Stimulated activated CD8-positive, alpha-beta memory T cell treated with anti-CD3 and anti-CD28 coated beads, Interleukin-15, amount 100 ng/mL, for 1 hour (primary cell): ENCODE results near the gene FLCN.
"Not testable (repeated sequence)": the region's sequence is repeated elsewhere in the genome, so short reads cannot be mapped to it uniquely, and the experiment has no call there.

Experiments used
- DNase-seq: peaks from one replicate; pipeline ENCODE4 v3.0.0-alpha.2; 2020; ENCODE audit warnings: low read depth

The FLCN gene, protein sequence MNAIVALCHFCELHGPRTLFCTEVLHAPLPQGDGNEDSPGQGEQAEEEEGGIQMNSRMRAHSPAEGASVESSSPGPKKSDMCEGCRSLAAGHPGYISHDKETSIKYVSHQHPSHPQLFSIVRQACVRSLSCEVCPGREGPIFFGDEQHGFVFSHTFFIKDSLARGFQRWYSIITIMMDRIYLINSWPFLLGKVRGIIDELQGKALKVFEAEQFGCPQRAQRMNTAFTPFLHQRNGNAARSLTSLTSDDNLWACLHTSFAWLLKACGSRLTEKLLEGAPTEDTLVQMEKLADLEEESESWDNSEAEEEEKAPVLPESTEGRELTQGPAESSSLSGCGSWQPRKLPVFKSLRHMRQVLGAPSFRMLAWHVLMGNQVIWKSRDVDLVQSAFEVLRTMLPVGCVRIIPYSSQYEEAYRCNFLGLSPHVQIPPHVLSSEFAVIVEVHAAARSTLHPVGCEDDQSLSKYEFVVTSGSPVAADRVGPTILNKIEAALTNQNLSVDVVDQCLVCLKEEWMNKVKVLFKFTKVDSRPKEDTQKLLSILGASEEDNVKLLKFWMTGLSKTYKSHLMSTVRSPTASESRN

DNA sequence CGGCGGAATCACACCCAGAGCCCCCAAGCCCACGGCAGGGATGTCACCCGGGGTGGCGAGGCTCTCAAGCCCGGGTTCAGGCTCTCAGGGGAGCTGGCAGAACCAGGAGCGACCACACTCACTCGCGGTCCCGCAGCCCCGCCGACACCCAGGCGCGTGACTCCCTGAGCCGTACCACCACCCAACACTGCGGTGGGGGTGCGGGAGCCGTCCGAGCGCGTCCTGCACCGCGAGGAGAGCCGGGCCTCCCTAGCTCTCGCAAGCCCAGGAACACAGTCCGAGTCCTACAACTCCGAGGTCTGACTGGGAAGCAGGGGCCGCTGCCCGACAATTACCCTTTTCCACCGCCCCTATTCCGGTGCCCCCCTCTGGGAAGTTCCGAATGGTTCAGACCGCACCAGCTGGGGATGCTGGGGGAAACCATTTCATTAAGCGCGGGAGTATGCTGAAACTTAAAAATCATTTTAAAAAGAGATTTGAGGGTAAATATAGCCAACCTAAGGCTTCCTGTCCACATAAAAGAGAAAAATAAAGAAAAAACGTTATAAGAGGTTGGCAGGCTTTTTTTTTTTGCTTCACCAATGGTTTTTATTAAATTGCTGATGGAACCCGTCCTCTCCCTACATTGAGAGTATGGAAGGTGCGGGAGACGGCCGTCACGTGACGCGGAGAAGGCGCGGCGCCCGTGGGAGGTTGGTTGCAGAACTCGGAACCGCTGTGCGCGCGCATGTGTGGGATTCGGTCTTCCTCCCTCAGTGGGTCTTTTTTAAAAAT lies at the start of gene FLCN:
TSS of gene FLCN (minus strand) at position 143 of the 774 bp plus-strand sequence. CDS start 9,031 bp downstream, outside the sequence.
- DNase-seq: peak; percentile 78

DNA sequence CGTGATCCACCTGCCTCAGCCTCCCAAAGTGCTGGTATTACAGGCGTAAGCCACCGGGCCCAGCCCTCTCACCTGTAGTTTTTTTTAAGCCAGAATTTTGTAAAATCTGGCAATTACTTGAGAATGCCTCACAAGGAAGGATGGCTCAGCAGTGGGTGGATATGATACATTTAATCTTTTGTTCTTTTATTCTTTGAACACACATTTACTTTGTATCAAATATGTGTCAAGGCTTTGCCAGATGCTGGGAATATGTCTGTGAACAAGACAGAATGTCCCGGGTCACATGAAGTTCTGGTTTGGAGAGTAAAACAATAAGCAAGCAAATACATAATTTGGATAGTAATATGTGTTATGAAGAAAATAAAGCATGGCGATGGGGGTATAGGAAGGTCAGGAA lies 49.0 kb upstream of the FLCN start:
- DNase-seq: no peak

DNA sequence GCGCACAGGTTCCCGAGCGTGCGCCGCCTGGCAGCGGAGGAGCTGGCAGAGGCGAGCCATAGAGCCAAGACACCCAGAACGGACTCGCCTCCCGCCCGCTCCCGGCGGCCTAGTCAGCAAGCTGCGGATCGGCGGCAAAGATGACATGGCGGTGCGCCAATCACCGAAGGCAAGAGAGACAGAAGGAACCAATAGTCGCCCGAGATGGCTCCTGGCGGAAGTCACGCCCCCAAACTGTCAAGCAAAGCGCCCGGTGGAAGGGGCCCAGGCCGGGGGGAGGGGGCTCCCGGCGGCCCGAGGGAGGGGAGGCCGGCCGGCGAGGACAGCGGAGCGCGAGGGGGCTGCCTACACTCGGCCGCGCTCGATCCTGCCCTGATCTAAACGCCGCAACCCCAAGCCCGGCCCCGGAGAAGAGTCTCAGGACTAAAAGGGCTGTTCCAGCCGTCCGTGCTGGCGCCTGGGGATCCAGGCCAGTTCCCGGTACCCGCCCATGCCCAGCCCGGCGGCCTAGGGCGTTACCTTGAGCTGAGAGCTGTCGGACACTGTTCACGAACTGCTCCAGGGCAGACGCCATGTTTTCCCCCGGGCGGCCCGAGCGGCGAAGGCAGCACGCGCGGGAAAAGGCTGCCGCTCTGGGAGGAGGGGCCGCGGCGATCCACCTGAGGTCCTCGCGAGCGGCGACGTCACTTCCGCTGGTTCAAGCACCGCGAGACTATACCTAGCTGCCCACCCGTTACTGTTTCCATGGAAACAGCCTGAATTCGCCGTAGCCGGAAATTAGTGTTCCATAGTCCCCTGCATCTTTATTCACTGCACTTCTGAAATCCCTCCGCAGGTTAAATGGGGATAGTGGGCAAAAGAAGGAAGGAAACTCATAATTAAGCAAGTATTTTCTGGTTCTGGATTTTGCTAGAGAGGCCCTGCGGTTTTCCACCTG lies 43.9 kb upstream of the FLCN start, which contains the start of gene COPS3:
TSS of gene COPS3 (minus strand) at position 634 of the 937 bp plus-strand sequence. CDS start at position 574, 60 bp downstream.
- peak; percentile 94 for DNase-seq

DNA sequence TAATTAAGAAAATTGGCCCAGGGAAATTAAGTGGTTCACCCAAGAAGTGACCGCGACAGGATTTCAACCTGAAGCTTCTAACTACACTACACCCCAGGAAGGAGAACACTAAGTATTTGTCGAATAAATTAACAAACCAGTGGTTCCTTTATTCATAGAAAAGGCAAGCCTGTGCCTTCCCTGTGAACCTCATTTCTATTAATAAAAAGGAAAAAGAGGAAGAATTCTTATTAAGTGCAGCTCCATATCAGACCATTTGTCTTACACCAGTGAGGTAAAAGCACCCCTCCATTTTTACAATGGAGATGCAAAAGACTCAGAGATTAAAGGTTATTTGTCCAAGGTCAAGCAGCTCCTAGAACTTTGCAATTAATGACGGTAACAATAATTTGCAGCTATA lies 42.3 kb upstream of the FLCN start:
- no peak for DNase-seq

GRCh38 chr17:17277431-17277830 lies 40.5 kb upstream of the FLCN start:
- DNase-seq: not testable (repeated sequence)

- DNase-seq: no peak
Observed at GRCh38 chr17:17275971-17276370, 39.0 kb upstream of the FLCN start.

- DNase-seq: no peak
Observed at GRCh38 chr17:17269926-17270773, 33.2 kb upstream of the FLCN start.

DNA sequence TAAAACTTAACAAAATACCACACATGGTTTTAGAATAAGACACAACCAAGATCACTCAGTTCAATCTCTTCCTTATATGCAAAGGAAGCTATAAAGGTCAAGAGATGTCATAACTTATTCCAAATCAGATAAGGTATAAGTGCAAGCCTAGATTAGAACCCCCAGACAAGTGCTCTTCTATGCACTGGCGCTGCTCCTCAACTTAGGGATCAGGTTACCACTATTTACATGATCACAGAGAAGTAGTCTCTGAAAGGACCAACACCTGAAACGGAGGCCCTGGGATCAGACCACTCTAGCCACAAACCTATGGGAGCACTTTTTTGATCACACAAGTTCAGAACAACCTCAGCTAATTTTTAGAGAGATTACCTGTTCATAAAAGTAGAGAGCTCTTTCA lies 27.5 kb upstream of the FLCN start:
- DNase-seq: no peak

DNA sequence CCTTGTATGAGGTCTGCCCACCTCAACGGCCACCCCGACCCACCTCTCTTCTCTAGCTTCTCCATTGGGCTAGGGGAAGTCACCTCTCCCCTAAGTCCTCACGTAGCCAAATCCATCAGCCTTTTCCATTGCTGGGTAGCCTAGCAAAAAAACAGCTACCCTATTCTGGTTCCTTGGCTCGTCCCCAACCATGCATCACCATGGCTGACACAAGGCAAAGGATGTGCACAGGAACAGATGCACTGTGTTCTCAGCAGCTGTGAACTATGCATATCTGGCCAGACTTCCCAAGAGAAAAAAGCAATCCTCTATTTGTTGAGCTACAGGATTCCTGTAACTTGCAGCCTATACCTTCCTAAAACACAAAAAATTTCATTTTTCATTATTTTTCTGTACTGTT lies 22.0 kb upstream of the FLCN start:
- DNase-seq: no peak

- no peak for DNase-seq
Observed at GRCh38 chr17:17258011-17258410, 21.0 kb upstream of the FLCN start.

DNA sequence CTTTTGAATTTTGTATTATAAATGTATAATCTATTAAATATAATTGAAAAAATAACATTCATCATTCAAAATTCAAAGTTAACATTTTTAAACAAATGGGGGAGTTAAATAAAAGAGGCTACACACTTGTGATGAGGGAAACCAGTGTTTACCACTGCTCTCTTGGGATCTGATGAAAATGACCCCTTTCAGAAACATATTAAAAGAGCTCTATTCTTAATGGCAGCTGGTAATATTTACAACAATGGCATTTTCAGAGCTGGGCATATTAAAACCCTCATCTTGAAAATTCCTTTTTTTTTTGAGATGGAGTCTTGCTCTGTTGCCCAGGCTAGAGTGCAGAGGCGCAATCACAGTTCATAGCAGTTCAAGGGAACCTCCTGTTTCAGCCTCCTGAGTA lies 19.3 kb upstream of the FLCN start:
- DNase-seq: no peak

DNA sequence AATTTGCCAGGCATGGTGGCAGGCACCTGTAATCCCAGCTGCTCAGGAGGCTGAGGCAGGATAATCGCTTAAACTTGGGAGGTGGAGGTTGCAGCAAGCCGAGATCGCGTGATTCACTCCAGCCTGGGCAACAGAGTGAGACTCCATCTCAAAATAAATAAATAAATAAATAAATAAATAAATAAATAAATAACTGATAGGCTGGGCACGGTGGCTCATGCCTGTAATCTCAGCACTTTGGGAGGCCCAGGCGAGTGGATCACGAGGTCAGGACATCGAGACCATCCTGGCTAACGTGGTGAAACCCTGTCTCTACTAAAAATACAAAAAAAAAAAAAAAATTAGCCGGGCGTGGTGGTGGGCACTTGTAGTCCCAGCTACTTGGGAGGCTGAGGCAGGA lies 18.7 kb upstream of the FLCN start:
- not testable (repeated sequence) for DNase-seq

DNA sequence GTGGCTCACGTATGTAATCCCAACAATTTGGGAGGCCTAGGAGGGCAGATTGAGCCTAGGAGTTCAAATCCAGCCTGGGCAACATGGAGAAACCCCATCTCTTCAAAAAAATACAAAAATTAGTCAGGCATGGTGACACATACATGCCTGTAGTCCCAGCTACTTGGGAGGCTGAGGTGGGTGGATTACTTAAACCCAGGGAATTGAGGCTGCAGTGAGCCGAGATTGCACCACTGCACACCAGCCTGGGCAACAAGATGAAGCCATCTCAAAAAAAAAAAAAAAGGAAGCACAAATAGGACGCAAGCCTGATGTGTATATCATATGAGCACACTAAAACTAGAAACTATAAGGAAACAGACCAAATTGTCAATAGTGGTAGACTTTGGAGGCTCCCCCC lies 17.1 kb upstream of the FLCN start:
- no peak for DNase-seq

- DNase-seq: no peak
Observed at GRCh38 chr17:17253406-17253805, 16.4 kb upstream of the FLCN start.

DNA sequence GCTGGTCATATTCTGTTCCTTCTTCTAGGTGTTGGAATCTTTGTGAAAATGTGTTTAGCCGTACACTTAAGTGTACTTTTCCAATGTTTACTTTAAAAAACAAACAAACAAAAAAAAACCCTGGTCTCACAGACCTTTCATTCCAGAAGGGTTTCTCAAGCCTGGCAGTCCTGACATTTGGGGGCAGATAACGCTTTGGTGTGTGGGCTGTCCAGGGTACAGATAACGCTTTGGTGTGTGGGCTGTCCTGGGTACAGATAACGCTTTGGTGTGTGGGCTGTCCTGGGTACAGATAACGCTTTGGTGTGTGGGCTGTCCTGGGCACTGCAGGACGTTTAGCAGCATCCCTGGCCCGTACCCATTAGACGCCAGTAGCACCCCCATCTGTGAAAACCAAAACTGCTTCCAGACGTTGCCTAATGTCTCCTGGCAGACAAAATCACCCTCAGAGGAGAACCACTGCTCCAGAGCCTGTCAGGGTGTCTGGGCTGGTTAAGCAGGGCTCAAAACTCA lies 15.2 kb upstream of the FLCN start:
- DNase-seq: no peak

DNA sequence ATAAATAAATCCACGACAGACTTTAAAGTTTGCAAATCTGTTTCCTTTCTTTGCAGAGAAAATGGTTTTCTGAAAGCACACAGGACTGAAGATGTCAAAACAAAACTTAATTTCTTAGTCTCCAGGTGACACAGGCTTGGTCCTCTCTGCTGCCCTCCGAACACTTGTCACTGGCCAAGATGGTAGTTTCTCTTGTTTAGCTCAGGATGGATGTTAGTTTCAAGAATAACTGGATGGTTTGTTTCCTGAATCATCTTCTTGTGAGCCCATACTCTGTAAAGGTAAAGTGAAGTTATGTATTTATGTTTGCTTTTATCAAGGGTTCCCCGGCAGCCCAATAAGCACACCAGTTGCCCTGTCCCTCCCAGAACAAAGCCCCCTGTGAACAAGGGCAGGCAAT lies 9.9 kb upstream of the FLCN start:
- no peak for DNase-seq

DNA sequence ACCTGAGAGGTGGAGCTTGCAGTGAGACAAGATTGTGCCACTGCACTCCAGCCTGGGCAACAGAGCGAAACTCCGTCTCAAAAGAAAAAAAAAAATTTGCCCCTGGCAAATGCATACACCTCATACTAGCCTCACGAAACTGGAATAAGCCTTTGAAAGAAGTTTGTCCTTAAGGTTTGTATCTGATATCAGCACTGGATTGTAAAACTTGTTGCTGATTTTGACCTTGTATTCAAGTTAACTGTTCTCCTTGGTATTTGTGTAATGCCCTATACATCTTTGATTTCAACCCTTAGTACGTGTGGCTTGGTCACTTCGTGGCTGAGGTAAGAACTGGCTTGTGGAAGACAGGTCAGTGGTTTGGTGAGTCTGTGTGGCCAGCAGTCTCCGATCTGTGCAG lies 6.2 kb upstream of the FLCN start:
- DNase-seq: no peak

DNA sequence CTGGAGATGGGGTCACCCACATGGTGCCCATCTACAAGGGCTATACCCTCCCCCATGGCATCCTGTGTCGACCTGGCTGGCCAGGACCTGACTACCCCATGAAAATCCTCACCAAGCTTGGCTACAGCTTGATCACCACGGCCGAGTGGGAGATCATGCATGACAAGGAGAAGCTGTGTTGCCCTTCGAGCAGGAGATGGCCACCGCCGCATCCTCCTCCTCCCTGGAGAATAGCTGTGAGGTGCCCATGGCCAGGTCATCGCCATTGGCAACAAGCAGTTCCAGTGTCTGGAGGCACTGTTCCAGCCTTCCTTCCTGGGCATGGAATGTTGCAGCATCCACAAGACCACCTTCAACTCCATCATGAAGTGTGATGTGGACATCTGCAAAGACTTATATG lies 5.3 kb upstream of the FLCN start:
- DNase-seq: no peak

DNA sequence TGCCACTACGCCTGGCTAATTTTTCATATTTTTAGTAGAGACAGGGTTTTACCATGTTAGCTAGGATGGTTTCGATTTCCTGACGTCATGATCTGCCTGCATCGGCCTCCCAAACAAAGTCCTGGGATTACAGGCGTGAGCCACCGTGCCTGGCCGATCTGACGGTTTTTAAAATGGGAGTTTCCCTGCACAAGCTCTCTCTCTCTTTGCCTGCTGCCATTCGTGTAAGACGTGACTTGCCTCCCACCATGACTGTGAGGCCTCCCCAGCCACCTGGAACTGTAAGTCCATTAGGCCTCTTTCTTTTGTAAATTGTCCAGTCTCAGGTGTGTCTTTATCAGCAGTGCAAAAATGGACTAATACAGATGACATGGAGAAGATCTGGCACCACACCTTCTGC lies 4.7 kb upstream of the FLCN start:
- DNase-seq: no peak

- DNase-seq: no peak
Observed at GRCh38 chr17:17239832-17240231, 2.9 kb upstream of the FLCN start.
